Ishikawa (cell line): Measurements from ENCODE around the gene JMJD7.

Experiments used
- CEBPB ChIP-seq: IDR thresholded peaks from 2 replicates; pipeline ENCODE4 v1.6.1; 2012
- CREB1 ChIP-seq: IDR thresholded peaks from 2 replicates; pipeline ENCODE4 v1.6.1; 2012; ENCODE audit warnings: low read depth
- EGR1 ChIP-seq: IDR thresholded peaks from 2 replicates; pipeline ENCODE4 v1.6.1; 2012
- EP300 ChIP-seq: IDR thresholded peaks from 2 replicates; pipeline ENCODE4 v1.6.1; 2012; ENCODE audit warnings: borderline replicate concordance
- FOXM1 ChIP-seq: IDR thresholded peaks from 2 replicates; pipeline ENCODE4 v1.6.1; 2012; ENCODE audit warnings: low read depth, borderline replicate concordance
- NFIC ChIP-seq: IDR thresholded peaks from 2 replicates; pipeline ENCODE4 v1.6.1; 2012
- RAD21 ChIP-seq: IDR thresholded peaks from 2 replicates; pipeline ENCODE4 v1.6.1; 2012; ENCODE audit warnings: low read depth
- TAF1 ChIP-seq: IDR thresholded peaks from 2 replicates; pipeline ENCODE4 v1.6.1; 2012; ENCODE audit warnings: low read depth, mild to moderate bottlenecking
- TCF12 ChIP-seq: IDR thresholded peaks from 2 replicates; pipeline ENCODE4 v1.6.1; 2012; ENCODE audit warnings: low read depth
- TEAD4 ChIP-seq: IDR thresholded peaks from 2 replicates; pipeline ENCODE4 v1.6.1; 2012
- YY1 ChIP-seq: IDR thresholded peaks from 2 replicates; pipeline ENCODE4 v1.6.1; 2012; ENCODE audit warnings: low read depth
- ZBTB7A ChIP-seq: IDR thresholded peaks from 2 replicates; pipeline ENCODE4 v1.6.1; 2012; ENCODE audit warnings: low read depth
- TF ChIP-seq, protein P1 (sequence below): IDR thresholded peaks from 2 replicates; pipeline ENCODE4 v1.6.1; 2012
- TF ChIP-seq, protein P2 (sequence below): IDR thresholded peaks from 2 replicates; pipeline ENCODE4 v1.6.1; 2012
- TF ChIP-seq, protein P3 (sequence below): IDR thresholded peaks from 2 replicates; pipeline ENCODE4 v1.6.1; 2012; ENCODE audit warnings: low read depth, mild to moderate bottlenecking

Gene JMJD7

DNA sequence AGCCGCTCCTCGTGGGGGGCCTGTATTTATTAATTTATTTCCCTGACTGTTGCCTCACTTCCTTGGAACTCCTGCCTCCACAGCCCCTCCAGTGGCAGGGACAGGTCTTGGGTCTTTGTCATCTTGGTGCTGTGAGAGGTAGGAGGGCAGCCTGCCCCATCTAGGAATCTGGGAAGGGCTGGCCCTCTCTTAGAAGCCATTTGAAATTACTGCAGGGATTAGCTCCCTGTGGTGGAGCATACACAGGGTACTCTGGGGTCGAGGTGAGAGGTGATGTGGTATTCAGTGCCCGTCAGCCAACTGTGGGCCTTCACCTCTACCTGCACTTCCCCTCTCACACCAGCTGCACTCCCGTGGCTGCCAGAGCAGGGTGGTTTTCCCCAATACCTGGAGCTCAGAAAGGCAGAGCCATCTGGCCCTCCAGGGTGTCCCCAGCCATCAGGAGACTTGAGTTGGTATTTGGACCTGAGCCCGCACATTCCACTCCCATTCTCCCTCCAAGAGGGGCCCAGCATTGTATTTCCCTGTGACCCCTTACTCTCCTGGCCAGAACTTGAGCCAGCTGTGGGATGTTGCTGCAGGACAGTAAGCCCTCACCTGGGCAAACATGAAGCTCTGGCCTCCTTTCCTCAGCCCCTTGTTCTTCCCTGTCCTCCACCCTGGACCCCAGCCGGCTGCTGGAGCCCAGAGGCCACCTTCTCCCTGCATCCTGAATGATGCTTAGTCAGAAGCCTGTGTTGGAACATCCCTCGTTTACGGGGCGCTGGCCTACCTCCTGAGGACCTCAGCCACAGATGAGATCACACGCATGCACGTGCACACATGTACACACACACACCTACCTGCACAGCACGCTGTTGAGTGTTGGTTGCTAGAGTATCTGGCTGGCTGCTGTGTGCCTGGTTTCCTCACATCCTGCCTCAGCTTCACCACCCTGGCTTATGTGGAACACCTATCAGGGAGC is 2.0 kb upstream of the JMJD7 start:
- TF ChIP-seq EP300 (peak; percentile 60; the same call in 1 of the 2 replicates), TAF1 (no peak), TCF12 (peak; percentile 79), TEAD4 (peak; percentile 68; the same call in 1 of the 2 replicates), NFIC (peak; percentile 71), ZBTB7A (peak; percentile 52; the same call in 1 of the 2 replicates)
- TF ChIP-seq, protein P1, sequence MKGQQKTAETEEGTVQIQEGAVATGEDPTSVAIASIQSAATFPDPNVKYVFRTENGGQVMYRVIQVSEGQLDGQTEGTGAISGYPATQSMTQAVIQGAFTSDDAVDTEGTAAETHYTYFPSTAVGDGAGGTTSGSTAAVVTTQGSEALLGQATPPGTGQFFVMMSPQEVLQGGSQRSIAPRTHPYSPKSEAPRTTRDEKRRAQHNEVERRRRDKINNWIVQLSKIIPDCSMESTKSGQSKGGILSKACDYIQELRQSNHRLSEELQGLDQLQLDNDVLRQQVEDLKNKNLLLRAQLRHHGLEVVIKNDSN = no peak
- TF ChIP-seq, protein P2, sequence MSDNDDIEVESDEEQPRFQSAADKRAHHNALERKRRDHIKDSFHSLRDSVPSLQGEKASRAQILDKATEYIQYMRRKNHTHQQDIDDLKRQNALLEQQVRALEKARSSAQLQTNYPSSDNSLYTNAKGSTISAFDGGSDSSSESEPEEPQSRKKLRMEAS = peak; percentile 15; the same call in 1 of the 2 replicates

DNA sequence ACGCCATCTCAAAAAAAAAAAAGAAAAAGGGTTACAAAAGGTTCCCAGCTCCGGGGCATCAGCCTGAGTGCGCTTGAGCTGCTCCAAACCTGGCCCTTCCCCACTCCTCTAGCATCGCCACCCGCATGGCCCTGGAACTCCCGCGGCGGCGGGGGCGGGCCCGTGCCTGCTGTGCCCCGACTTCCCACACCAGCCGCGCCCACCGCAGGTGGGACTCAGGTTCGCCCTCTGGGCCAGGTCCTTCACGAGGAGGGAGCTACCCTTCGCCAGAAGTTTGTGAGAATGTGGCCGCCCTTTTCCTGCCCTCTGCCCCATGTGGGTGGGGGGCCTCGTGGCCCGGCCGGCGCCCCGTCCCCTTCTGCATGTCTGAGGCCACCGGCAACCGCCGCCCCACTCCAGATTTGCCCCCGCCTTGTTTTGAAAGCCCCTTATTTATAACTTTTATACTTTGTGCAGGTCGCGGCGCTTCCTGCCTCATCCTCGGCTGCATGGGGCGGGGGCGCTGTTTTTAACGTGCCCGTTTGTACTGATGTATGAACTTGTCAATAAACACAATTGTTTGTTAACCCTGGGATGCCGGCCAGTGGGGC is 507 bp upstream of the JMJD7 start:
- TF ChIP-seq RAD21 (no peak), YY1 (no peak), EGR1 (peak; percentile 68; the same call in 1 of the 2 replicates), EP300 (peak; percentile 41; the same call in 1 of the 2 replicates), ZBTB7A (peak; percentile 90), TCF12 (peak; percentile 75; the same call in 1 of the 2 replicates), CEBPB (no peak), TEAD4 (peak; percentile 10; the same call in 1 of the 2 replicates), TAF1 (no peak), CREB1 (no peak), FOXM1 (no peak), NFIC (no peak; the same call in 1 of the 2 replicates)
- TF ChIP-seq, protein P3, sequence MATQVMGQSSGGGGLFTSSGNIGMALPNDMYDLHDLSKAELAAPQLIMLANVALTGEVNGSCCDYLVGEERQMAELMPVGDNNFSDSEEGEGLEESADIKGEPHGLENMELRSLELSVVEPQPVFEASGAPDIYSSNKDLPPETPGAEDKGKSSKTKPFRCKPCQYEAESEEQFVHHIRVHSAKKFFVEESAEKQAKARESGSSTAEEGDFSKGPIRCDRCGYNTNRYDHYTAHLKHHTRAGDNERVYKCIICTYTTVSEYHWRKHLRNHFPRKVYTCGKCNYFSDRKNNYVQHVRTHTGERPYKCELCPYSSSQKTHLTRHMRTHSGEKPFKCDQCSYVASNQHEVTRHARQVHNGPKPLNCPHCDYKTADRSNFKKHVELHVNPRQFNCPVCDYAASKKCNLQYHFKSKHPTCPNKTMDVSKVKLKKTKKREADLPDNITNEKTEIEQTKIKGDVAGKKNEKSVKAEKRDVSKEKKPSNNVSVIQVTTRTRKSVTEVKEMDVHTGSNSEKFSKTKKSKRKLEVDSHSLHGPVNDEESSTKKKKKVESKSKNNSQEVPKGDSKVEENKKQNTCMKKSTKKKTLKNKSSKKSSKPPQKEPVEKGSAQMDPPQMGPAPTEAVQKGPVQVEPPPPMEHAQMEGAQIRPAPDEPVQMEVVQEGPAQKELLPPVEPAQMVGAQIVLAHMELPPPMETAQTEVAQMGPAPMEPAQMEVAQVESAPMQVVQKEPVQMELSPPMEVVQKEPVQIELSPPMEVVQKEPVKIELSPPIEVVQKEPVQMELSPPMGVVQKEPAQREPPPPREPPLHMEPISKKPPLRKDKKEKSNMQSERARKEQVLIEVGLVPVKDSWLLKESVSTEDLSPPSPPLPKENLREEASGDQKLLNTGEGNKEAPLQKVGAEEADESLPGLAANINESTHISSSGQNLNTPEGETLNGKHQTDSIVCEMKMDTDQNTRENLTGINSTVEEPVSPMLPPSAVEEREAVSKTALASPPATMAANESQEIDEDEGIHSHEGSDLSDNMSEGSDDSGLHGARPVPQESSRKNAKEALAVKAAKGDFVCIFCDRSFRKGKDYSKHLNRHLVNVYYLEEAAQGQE = no peak
- TF ChIP-seq, protein P1 = no peak
- TF ChIP-seq, protein P2 = peak; percentile 63

DNA sequence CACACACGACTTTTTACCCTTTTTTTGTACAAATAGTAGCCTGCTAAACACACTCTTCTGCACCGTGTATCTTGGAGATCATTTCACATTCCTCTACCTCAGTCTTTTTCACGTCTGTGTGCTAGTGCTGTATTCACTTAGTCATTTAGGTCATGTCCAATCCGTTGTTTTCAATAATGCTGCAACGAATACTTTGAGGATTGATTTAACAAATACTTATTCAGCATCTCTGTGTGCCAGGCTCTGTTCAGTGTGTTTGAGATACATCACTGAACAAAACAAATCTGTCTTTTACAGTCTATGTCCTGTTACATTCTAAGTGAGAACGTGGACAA is 882 bp downstream of the JMJD7 start:
- TF ChIP-seq, protein P3 = no peak
- TF ChIP-seq RAD21 (no peak), EGR1 (no peak), NFIC (no peak), TCF12 (no peak), FOXM1 (no peak), CEBPB (no peak), CREB1 (no peak), YY1 (no peak), TEAD4 (no peak), EP300 (no peak), TAF1 (no peak)
- TF ChIP-seq, protein P2 = no peak
- TF ChIP-seq, protein P1 = no peak

DNA sequence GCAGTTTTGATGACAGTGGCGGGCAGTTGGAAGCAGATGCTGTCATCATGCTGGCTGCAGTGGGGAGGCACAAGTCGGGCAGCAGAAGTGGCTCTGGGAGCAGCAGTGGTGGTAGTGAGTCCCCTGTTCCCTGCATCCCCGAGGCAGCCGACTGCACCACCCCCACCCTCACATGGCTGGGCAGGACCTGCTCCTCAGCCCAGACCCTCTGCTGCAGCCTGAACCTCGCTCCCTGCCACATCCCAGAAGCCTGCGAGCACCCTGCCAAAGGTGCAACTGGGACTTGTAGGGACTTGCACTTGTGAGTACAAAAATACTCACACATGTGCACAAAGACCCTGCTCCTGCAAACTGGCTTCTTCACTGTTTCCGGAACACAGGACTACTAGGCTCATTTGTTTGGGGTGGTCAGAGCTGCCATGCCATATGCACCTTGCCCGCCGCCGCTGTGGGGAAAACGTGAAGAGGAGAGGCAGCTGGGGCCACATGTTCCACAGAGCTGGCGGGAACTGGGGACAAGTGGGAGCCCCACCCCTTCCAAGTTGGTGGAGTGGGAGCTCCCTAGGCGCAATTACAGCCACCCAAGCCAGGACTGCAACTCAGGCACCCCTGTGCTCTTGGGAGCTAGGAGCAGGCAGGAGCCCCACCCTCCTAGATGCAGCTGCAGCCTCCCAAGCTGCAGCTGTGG is 2.2 kb downstream of the JMJD7 start:
- TF ChIP-seq, protein P2 = no peak
- no peak for TF ChIP-seq TAF1
- no peak for TF ChIP-seq CEBPB
- TF ChIP-seq EGR1 = no peak
- TF ChIP-seq, protein P3 = no peak
- TF ChIP-seq RAD21 = no peak
- no peak for TF ChIP-seq FOXM1
- TF ChIP-seq, protein P1 = no peak
- no peak for TF ChIP-seq ZBTB7A
- TF ChIP-seq YY1 = no peak
- no peak for TF ChIP-seq CREB1
- TF ChIP-seq TCF12 = no peak
